Heart left ventricle (tissue), 13 donors: ENCODE data around the gene LRRC36.

Experiments
- CTCF ChIP-seq, 12 donors: fragments of 200-600 bp; sonication (generic) in 4 of 12; IDR thresholded peaks; one replicate each; pipeline versions ENCODE4 v1.5.0 to v1.8.0; 2018 to 2022; ENCODE audit warnings: antibody characterized with exemption in 12 of 12, mild to moderate bottlenecking in 5 of 12
- POLR2A ChIP-seq, 2 donors: fragments of 450-650 bp; IDR thresholded peaks; one replicate each; pipeline ENCODE4 v1.6.1; 2017; ENCODE audit warnings: antibody characterized with exemption in 2 of 2, mild to moderate bottlenecking in 2 of 2, moderate library complexity in 2 of 2
- donor health status: ischemic (EF 13 %, LVEDD 7.1; RV severe dilation, severe dysfunction).
- donor health status: DM: no; HTN: yes; CAD: no.
- donor health status: DM: no; HTN: no; CAD: no.
- donor health status: ischemic (EF 25% LVEDD 6.9; RV normal size, moderate dysfunction).
- donor health status: ischemic (EF 25% LVEDD 5.7; RV mildly dilated, moderate dysfunction).
- donor health status: ischemic (EF 35%, LVEDD 5.7; RV mildly dilated, moderate dysfunction).
- donor health status: nonischemic (EF 11% LVEDD 7.7; RV severe dilation, severe dysfunction).
- donor health status: DM: yes; HTN: yes; CAD: no.
- donor health status: PGD.
- donor health status: ischemic (EF 29% LVEDD 5.4; RV normal size, mild dysfunction).
- donor health status: nonischemic (EF 23%, LVEDD 6.1; RV moderate dilation, normal function).

DNA sequence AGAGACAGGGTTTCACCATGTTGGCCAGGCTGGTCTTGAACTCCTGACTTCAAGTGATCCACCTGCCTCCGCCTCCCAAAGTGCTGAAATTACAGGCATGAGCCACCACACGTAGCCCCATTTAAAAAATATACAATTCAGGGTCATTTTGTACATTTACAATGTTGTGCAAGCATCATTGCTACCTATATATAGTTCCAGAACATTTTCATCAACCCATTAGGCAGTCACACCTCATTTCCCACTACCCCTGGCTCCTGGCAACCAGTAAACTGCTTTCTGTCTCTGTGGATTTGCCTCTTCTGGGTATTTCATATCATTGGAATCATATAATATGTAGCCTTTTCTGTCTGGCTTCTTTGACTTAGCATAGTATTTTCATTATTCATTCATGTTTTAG, 6.7 kb downstream of the LRRC36 start:
- TF ChIP-seq CTCF (IDR thresholded peaks at IDR 0.05) (no peak), POLR2A (IDR thresholded peaks at IDR 0.05) (no peak)
